Transverse colon (tissue), 4 donors: ENCODE results near the gene ELN.

Experiments
- POLR2A ChIP-seq: fragments of 450-650 bp; IDR thresholded peaks from one replicate; pipeline ENCODE4 v1.6.1; 2016; ENCODE audit warnings: antibody characterized with exemption, mild to moderate bottlenecking, moderate library complexity
- POLR2AphosphoS5 ChIP-seq, 3 donors: sonication (generic); formaldehyde crosslinking; IDR thresholded peaks; one replicate each; pipeline ENCODE4 v1.6.1; 2016; ENCODE audit warnings: antibody characterized with exemption in 3 of 3
- TF ChIP-seq, protein P1 (sequence below), 5 experiments: fragments of 200-600 bp in 3 of 5; fragments of 450-650 bp in 2 of 5; sonication (generic) in 3 of 5; IDR thresholded peaks; 1 replicate in 2 of 5; 2 replicates in 3 of 5; pipeline ENCODE4 v1.5.1; 2016 to 2017; ENCODE audit warnings: antibody characterized with exemption in 5 of 5, inconsistent platforms in 3 of 5, mild to moderate bottlenecking in 2 of 5, moderate library complexity in 1 of 5

DNA sequence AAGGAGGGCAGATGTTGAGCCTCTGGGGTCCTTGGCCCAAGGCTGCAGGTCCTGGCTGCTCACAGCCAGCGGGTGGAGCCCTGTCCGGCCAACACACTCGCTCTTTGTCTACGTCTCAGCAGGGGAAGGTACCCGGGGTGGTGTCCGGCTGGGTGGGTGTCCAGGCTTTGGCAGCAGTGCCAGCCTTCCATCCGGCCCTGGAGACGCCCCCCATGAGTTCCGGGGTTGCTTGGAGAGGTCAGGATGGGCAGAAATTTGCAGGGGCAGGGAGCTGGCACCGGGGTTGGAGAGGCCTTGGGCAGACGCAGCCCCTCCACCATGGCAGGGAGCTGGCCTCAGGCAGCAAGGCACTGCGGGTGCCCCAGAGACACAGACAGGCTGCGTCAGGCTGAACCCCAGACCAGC lies 42.2 kb upstream of the ELN start:
- TF ChIP-seq, protein P1, sequence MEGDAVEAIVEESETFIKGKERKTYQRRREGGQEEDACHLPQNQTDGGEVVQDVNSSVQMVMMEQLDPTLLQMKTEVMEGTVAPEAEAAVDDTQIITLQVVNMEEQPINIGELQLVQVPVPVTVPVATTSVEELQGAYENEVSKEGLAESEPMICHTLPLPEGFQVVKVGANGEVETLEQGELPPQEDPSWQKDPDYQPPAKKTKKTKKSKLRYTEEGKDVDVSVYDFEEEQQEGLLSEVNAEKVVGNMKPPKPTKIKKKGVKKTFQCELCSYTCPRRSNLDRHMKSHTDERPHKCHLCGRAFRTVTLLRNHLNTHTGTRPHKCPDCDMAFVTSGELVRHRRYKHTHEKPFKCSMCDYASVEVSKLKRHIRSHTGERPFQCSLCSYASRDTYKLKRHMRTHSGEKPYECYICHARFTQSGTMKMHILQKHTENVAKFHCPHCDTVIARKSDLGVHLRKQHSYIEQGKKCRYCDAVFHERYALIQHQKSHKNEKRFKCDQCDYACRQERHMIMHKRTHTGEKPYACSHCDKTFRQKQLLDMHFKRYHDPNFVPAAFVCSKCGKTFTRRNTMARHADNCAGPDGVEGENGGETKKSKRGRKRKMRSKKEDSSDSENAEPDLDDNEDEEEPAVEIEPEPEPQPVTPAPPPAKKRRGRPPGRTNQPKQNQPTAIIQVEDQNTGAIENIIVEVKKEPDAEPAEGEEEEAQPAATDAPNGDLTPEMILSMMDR (IDR thresholded peaks at IDR 0.05) = no peak
- no peak for TF ChIP-seq POLR2A
- no peak for TF ChIP-seq POLR2AphosphoS5 (IDR thresholded peaks at IDR 0.05)
